Measurements from ENCODE around the gene CCDC87. TPM values are rescaled to one million over a fixed set of nuclear protein-coding genes. Genes with fewer than 3 reads are reported as not detected.
"Not testable (repeated sequence)": the region's sequence is repeated elsewhere in the genome, so short reads cannot be mapped to it uniquely, and the experiment has no call there.

CCDC87 gene
- total and polyA plus RNA-seq, 2 of the 8 experiments (the other 6 are each of a cell fraction or from before 2014, with no cell fraction given) = 0.32 to 0.99 TPM

DNA sequence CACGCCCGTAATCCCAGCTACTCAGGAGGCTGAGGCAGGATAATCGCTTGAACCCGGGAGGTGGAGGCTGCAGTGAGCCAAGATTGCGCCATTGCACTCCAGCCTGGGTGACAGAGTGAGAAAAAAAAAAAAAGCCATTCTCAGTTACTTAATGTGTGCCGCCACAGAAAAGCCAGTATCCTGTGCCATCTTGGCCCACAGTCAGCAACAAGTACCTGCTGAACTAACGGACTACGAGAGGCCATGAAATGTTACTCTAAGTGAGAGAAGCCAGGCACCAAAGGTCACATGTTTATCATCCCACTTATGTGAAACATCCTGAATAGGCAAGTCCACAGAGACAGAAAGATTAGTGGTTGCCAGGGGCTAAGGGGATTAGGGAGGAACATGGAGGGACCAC is 52.3 kb downstream of the CCDC87 start:
- FAIRE-seq; H2BK5ac ChIP-seq (ENCODE audit: low read depth, low read length); H4K5ac ChIP-seq (ENCODE audit: insufficient read length, low read depth, low read length); H3K27me3 ChIP-seq (replicated peaks in 1 of 4; ENCODE audit: control insufficient read depth in 3 of 4, extremely low read depth in 1 of 4, insufficient read depth in 3 of 4, low read length in 3 of 4); H4K20me1 ChIP-seq (replicated peaks in 1 of 2; ENCODE audit: control insufficient read depth in 1 of 2, insufficient read depth in 2 of 2, low read length in 2 of 2); CTCF ChIA-PET (ENCODE audit: partially characterized antibody); H3K79me1 ChIP-seq (ENCODE audit: low read depth, low read length); H3K4me3 ChIP-seq (ENCODE audit: extremely low read depth in 1 of 4, insufficient read depth in 2 of 4, low read depth in 3 of 4, low read length in 4 of 4); H2BK15ac ChIP-seq (ENCODE audit: low read length); H3K27ac ChIP-seq (ENCODE audit: low read depth, low read length); H3K18ac ChIP-seq (ENCODE audit: extremely low read depth, low read length); H4K8ac ChIP-seq (ENCODE audit: extremely low read depth, insufficient read depth, low read length); H2BK120ac ChIP-seq (replicated peaks; ENCODE audit: low read depth, low read length); H3K79me2 ChIP-seq (ENCODE audit: control insufficient read depth in 1 of 2, insufficient read depth in 2 of 2, low read length in 2 of 2); H3K9ac ChIP-seq (replicated peaks in 1 of 4; ENCODE audit: extremely low read depth in 1 of 4, low read depth in 3 of 4, low read length in 3 of 4); H3K36me3 ChIP-seq (ENCODE audit: control insufficient read depth in 2 of 4, insufficient read depth in 4 of 4, low read length in 3 of 4); H4K91ac ChIP-seq (replicated peaks; ENCODE audit: insufficient read length, low read length); H3K56ac ChIP-seq (replicated peaks; ENCODE audit: insufficient read length, low read depth, low read length); H3K23me2 ChIP-seq (ENCODE audit: low read depth, low read length); H3K23ac ChIP-seq (ENCODE audit: insufficient read length); DNase-seq (ENCODE audit: low read depth in 1 of 2, low spot score in 2 of 2); H2BK12ac ChIP-seq (ENCODE audit: low read depth, low read length); H3K4me2 ChIP-seq (ENCODE audit: insufficient read depth in 1 of 2, low read depth in 2 of 2, low read length in 2 of 2); H2AFZ ChIP-seq (ENCODE audit: low read length); H3K4ac ChIP-seq (replicated peaks; ENCODE audit: insufficient read length, low read depth, low read length); H3K14ac ChIP-seq (ENCODE audit: insufficient read length); H3K9me3 ChIP-seq (ENCODE audit: insufficient read depth in 2 of 2, low read depth in 1 of 2, low read length in 1 of 2); H2BK20ac ChIP-seq (ENCODE audit: low read length); H2AK5ac ChIP-seq (ENCODE audit: low read depth, low read length): not testable (repeated sequence)
- 95% methylated on average over 8 of the region's 8 CpGs; no CpG with 5 or more reads in 1 of the 2 experiments for WGBS, 2 experiments (ENCODE audit: extremely low coverage in 1 of 2, insufficient coverage in 1 of 2, insufficient read length in 1 of 2, insufficient replicate concordance in 2 of 2, low coverage in 1 of 2, low lambda C conversion rate in 2 of 2, missing lambda C conversion rate in 1 of 2)
- peaks cover 0 to 17% (median 4%) of the 10 kb centered on the region in 4 experiments; a peak in 6 of 7 replicates for H3K4me1 ChIP-seq (replicated peaks in 1 of 4; ENCODE audit: control insufficient read depth in 3 of 4, insufficient read depth in 4 of 4, low read length in 3 of 4)
- POLR2A ChIA-PET (ENCODE audit: partially characterized antibody) = interaction anchor here (0.6 to 2.9 kb wide), 5 partner anchors 10 to 182 kb away, joined by 3 to 7 read pairs (median 4); partner anchors contain the start of gene RBM4

Small RNA genes lying within 50 kb of the gene (small RNA-seq; reads per million reads assigned to genes)
- gene RNU4-39P (ENCODE audit: insufficient read depth) = not detected

Other genes starting within 250 kb of the CCDC87 start
- 44.8 and 46.1 TPM in 2 replicates for gene BRMS1, start 248.0 kb downstream of the CCDC87 start, total RNA-seq (2021; fragmentation: NEBNext Ultra II Directional; extraction: Animal tissue kit (Norgen Biotek cat#: 25700))
- gene BRMS1, start 248.0 kb downstream of the CCDC87 start, polyA plus RNA-seq (2011; rRNA removed) = 39.2 and 46.5 TPM in 2 replicates
- gene B4GAT1, start 245.4 kb downstream of the CCDC87 start, total RNA-seq (2021; fragmentation: NEBNext Ultra II Directional; extraction: Animal tissue kit (Norgen Biotek cat#: 25700)) = 27.1 and 27.8 TPM in 2 replicates
- gene B4GAT1, start 245.4 kb downstream of the CCDC87 start, polyA plus RNA-seq (2011; rRNA removed) = 22.2 and 32.8 TPM in 2 replicates
- 29.3 and 32.4 TPM in 2 replicates for gene SLC29A2, start 221.3 kb downstream of the CCDC87 start, total RNA-seq (2021; fragmentation: NEBNext Ultra II Directional; extraction: Animal tissue kit (Norgen Biotek cat#: 25700))
- 31.6 and 42.0 TPM in 2 replicates for gene SLC29A2, start 221.3 kb downstream of the CCDC87 start, polyA plus RNA-seq (2011; rRNA removed)
- gene NPAS4, start 172.0 kb downstream of the CCDC87 start, total RNA-seq (2021; fragmentation: NEBNext Ultra II Directional; extraction: Animal tissue kit (Norgen Biotek cat#: 25700)) = 0.88 and 0.99 TPM in 2 replicates
- gene NPAS4, start 172.0 kb downstream of the CCDC87 start, polyA plus RNA-seq (2011; rRNA removed) = 0.73 and 0.77 TPM in 2 replicates
- gene MRPL11, start 154.2 kb downstream of the CCDC87 start, total RNA-seq (2021; fragmentation: NEBNext Ultra II Directional; extraction: Animal tissue kit (Norgen Biotek cat#: 25700)) = 141 and 152 TPM in 2 replicates
- 105 and 106 TPM in 2 replicates for gene MRPL11, start 154.2 kb downstream of the CCDC87 start, polyA plus RNA-seq (2011; rRNA removed)
- gene PELI3, start 126.2 kb downstream of the CCDC87 start, total RNA-seq (2021; fragmentation: NEBNext Ultra II Directional; extraction: Animal tissue kit (Norgen Biotek cat#: 25700)) = 7.6 TPM in 2 replicates
- 5.2 and 7.6 TPM in 2 replicates for gene PELI3, start 126.2 kb downstream of the CCDC87 start, polyA plus RNA-seq (2011; rRNA removed)
- gene DPP3, start 112.6 kb downstream of the CCDC87 start, total RNA-seq (2021; fragmentation: NEBNext Ultra II Directional; extraction: Animal tissue kit (Norgen Biotek cat#: 25700)) = 82.7 and 86.4 TPM in 2 replicates
- 75.1 and 90.6 TPM in 2 replicates for gene DPP3, start 112.6 kb downstream of the CCDC87 start, polyA plus RNA-seq (2011; rRNA removed)
- gene BBS1, start 82.4 kb downstream of the CCDC87 start, total RNA-seq (2021; fragmentation: NEBNext Ultra II Directional; extraction: Animal tissue kit (Norgen Biotek cat#: 25700)) = 19.1 and 22.1 TPM in 2 replicates
- gene BBS1, start 82.4 kb downstream of the CCDC87 start, polyA plus RNA-seq (2011; rRNA removed) = 19.5 and 33.7 TPM in 2 replicates
- 7.0 and 8.4 TPM in 2 replicates for gene ZDHHC24, start 47.0 kb downstream of the CCDC87 start, total RNA-seq (2021; fragmentation: NEBNext Ultra II Directional; extraction: Animal tissue kit (Norgen Biotek cat#: 25700))
- gene ZDHHC24, start 47.0 kb downstream of the CCDC87 start, polyA plus RNA-seq (2011; rRNA removed) = 9.7 and 15.6 TPM in 2 replicates
- 28.2 and 30.8 TPM in 2 replicates for gene ACTN3, start 46.2 kb downstream of the CCDC87 start, total RNA-seq (2021; fragmentation: NEBNext Ultra II Directional; extraction: Animal tissue kit (Norgen Biotek cat#: 25700))
- 36.7 and 46.2 TPM in 2 replicates for gene ACTN3, start 46.2 kb downstream of the CCDC87 start, polyA plus RNA-seq (2011; rRNA removed)
- gene CTSF, start 24.5 kb downstream of the CCDC87 start, total RNA-seq (2021; fragmentation: NEBNext Ultra II Directional; extraction: Animal tissue kit (Norgen Biotek cat#: 25700)) = 0.36 and 0.58 TPM in 2 replicates
- 2.3 and 2.6 TPM in 2 replicates for gene CTSF, start 24.5 kb downstream of the CCDC87 start, polyA plus RNA-seq (2011; rRNA removed)
- 35.2 and 37.1 TPM in 2 replicates for gene CCS, start 122 bp upstream of the CCDC87 start, total RNA-seq (2021; fragmentation: NEBNext Ultra II Directional; extraction: Animal tissue kit (Norgen Biotek cat#: 25700))
- gene CCS, start 122 bp upstream of the CCDC87 start, polyA plus RNA-seq (2011; rRNA removed) = 37.7 and 57.7 TPM in 2 replicates
- gene RBM14, start 23.6 kb upstream of the CCDC87 start, total RNA-seq (2021; fragmentation: NEBNext Ultra II Directional; extraction: Animal tissue kit (Norgen Biotek cat#: 25700)) = 142 and 145 TPM in 2 replicates
- 67.2 and 81.1 TPM in 2 replicates for gene RBM14, start 23.6 kb upstream of the CCDC87 start, polyA plus RNA-seq (2011; rRNA removed)
- gene RBM4, start 45.6 kb upstream of the CCDC87 start, total RNA-seq (2021; fragmentation: NEBNext Ultra II Directional; extraction: Animal tissue kit (Norgen Biotek cat#: 25700)) = 192 and 201 TPM in 2 replicates
- 276 and 330 TPM in 2 replicates for gene RBM4, start 45.6 kb upstream of the CCDC87 start, polyA plus RNA-seq (2011; rRNA removed)
- 27.5 and 30.6 TPM in 2 replicates for gene RBM4B, start 84.8 kb upstream of the CCDC87 start, total RNA-seq (2021; fragmentation: NEBNext Ultra II Directional; extraction: Animal tissue kit (Norgen Biotek cat#: 25700))
- 19.2 and 30.5 TPM in 2 replicates for gene RBM4B, start 84.8 kb upstream of the CCDC87 start, polyA plus RNA-seq (2011; rRNA removed)
- 69.0 and 71.4 TPM in 2 replicates for gene SPTBN2, start 136.2 kb upstream of the CCDC87 start, total RNA-seq (2021; fragmentation: NEBNext Ultra II Directional; extraction: Animal tissue kit (Norgen Biotek cat#: 25700))
- 19.1 and 25.9 TPM in 2 replicates for gene SPTBN2, start 136.2 kb upstream of the CCDC87 start, polyA plus RNA-seq (2011; rRNA removed)